ENCODE data around the gene MC3R. TPM values are rescaled to one million over a fixed set of nuclear protein-coding genes. Genes with fewer than 3 reads are reported as not detected.

The MC3R gene
- total RNA-seq, 1 donor from 2014 or later: not detected

DNA sequence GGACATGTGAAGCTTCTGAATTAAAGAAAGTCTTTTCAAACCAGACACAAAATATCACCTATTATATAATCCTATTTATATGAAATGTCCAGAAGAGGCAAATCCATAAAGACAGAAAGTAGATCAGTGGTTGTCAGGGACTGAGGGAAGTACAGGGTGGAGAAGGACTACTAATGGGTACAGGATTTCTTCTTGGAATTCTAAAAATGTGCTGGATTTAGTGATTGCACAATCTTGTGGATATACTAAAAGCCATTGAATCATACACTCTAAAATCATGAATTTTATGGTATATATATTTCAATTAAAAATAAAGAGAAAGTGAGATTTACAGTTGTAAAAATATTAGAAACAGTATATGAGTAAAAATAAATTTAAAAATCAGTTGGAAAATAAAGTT is 18.7 kb upstream of the MC3R start:
- no peaks in the 10 kb centered on the region for H3K36me3 ChIP-seq
- TF ChIP-seq, protein P1, sequence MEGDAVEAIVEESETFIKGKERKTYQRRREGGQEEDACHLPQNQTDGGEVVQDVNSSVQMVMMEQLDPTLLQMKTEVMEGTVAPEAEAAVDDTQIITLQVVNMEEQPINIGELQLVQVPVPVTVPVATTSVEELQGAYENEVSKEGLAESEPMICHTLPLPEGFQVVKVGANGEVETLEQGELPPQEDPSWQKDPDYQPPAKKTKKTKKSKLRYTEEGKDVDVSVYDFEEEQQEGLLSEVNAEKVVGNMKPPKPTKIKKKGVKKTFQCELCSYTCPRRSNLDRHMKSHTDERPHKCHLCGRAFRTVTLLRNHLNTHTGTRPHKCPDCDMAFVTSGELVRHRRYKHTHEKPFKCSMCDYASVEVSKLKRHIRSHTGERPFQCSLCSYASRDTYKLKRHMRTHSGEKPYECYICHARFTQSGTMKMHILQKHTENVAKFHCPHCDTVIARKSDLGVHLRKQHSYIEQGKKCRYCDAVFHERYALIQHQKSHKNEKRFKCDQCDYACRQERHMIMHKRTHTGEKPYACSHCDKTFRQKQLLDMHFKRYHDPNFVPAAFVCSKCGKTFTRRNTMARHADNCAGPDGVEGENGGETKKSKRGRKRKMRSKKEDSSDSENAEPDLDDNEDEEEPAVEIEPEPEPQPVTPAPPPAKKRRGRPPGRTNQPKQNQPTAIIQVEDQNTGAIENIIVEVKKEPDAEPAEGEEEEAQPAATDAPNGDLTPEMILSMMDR (IDR thresholded peaks at IDR 0.05; ENCODE audit: borderline replicate concordance): no peak
- peaks cover 26% of the 10 kb centered on the region for H3K27me3 ChIP-seq (ENCODE audit: low read depth)
- no peak overlapping the region for H3K27ac ChIP-seq (replicated peaks)
- H3K9me3 ChIP-seq (replicated peaks): peaks cover 22% of the 10 kb centered on the region
- H3K4me1 ChIP-seq: no peaks in the 10 kb centered on the region
- intact Hi-C loops (cut with micrococcal nuclease): no loop called here
- no peak overlapping the region for H3K4me3 ChIP-seq
- DNase-seq: no peak

DNA sequence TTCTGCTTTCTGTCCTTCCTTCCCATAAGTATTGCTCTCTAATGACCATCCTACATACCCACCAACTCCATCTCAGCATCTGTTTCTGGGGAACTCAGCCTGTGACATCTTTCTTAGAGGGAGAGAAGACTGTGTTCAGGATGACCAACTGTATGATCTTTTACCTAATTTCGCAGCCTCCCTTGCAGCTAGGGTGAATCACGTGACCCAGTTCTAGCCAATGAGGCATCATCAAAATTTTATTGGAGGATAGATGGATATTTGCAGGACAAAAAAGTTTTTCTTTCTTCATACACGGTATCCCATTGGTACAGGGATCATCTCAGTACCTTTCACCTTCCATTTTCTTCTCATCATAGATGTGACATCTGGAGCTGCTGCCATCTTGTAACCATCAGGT is 14.4 kb upstream of the MC3R start:
- DNase-seq: no peak
- Histone ChIP-seq H3K27me3 (ENCODE audit: low read depth) (peaks cover 33% of the 10 kb centered on the region), H3K36me3 (no peaks in the 10 kb centered on the region), H3K9me3 (replicated peaks) (peaks cover 31% of the 10 kb centered on the region), H3K4me3 (no peak overlapping the region), H3K27ac (replicated peaks) (no peak overlapping the region), H3K4me1 (no peaks in the 10 kb centered on the region)
- intact Hi-C loops (cut with micrococcal nuclease): no loop called here
- TF ChIP-seq, protein P1 (IDR thresholded peaks at IDR 0.05; ENCODE audit: borderline replicate concordance): no peak

DNA sequence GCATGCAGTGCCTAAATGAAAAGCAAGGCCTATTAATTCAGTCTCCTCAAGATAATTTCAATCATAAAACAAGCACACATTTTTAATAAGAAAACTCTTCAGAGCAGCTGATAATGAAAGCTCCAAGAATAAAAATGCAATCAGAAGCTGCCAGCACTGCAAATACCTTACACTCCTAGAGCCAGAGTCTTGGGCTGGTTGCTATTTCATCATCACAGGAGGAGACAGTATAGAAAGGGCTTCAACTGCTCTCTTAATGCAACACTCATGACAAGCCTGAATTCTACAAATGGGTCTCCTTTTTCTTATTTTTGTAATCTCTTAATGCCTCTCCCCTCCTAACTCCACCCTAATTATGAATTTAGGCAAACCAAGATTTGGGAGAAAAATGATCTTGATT is 11.2 kb upstream of the MC3R start:
- no peaks in the 10 kb centered on the region for H3K36me3 ChIP-seq
- no peak overlapping the region for H3K4me3 ChIP-seq
- TF ChIP-seq, protein P1 (IDR thresholded peaks at IDR 0.05; ENCODE audit: borderline replicate concordance): no peak
- no peak overlapping the region for H3K27ac ChIP-seq (replicated peaks)
- DNase-seq: no peak
- peaks cover 15% of the 10 kb centered on the region for H3K27me3 ChIP-seq (ENCODE audit: low read depth)
- intact Hi-C loops (cut with micrococcal nuclease): no loop called here
- peaks cover 31% of the 10 kb centered on the region for H3K9me3 ChIP-seq (replicated peaks)
- H3K4me1 ChIP-seq: no peaks in the 10 kb centered on the region

DNA sequence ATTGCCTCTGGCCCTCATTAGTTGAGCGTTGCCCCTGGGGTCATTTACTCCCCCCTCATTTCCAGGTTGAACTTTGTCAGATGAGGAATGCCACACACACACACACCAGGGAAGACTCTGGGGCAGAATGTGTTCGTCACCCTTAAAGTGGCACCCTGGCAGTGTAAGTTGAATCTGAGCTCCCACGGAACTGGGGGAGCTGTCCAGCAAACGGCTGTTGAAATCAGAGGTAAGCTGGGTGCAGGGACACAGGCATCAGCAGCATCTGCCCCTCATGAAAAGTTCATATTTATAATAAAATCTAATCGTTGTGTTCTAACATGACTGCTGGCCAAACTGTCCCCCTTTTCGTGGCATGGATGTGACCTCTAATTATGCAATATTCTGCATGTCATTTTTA is 4.3 kb upstream of the MC3R start:
- TF ChIP-seq, protein P1 (IDR thresholded peaks at IDR 0.05; ENCODE audit: borderline replicate concordance): no peak
- peaks cover 59% of the 10 kb centered on the region for H3K27me3 ChIP-seq (ENCODE audit: low read depth)
- H3K4me1 ChIP-seq: no peaks in the 10 kb centered on the region
- intact Hi-C loops (cut with micrococcal nuclease): no loop called here
- H3K36me3 ChIP-seq: no peaks in the 10 kb centered on the region
- H3K9me3 ChIP-seq (replicated peaks): no peaks in the 10 kb centered on the region
- no peak overlapping the region for H3K27ac ChIP-seq (replicated peaks)
- no peak for DNase-seq
- H3K4me3 ChIP-seq: no peak overlapping the region

DNA sequence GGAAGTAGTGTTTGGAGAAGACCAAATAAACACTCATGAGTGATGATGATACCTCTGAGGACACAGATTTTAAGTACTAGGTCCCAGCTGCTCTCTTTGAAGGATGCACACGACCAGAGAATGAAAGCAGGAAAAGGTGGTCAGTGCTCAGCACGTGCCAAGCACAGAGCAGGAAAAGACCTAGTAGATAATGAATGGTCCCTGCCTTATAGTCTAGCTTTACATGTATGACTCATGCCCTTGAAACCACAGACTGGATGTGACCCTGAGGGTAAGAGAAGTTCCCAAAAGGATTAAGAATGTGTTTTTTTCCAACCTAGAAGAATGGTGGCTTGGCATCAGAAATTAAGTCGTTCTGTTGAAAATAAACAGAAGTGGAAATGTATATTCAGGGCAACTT is 2.8 kb upstream of the MC3R start:
- H3K4me1 ChIP-seq: no peaks in the 10 kb centered on the region
- no peak overlapping the region for H3K27ac ChIP-seq (replicated peaks)
- TF ChIP-seq, protein P1 (IDR thresholded peaks at IDR 0.05; ENCODE audit: borderline replicate concordance): no peak
- no peaks in the 10 kb centered on the region for H3K9me3 ChIP-seq (replicated peaks)
- H3K4me3 ChIP-seq: no peak overlapping the region
- DNase-seq: no peak
- intact Hi-C loops (cut with micrococcal nuclease): no loop called here
- peaks cover 73% of the 10 kb centered on the region for H3K27me3 ChIP-seq (ENCODE audit: low read depth)
- H3K36me3 ChIP-seq: no peaks in the 10 kb centered on the region
